HepG2 (cell line): ENCODE measurements around the gene SOWAHD. TPM values are rescaled to one million over a fixed set of nuclear protein-coding genes. Genes with fewer than 3 reads are reported as not detected.

Experiments
- EED ChIP-seq: sonication (generic); formaldehyde crosslinking; IDR thresholded peaks from 2 replicates; pipeline ENCODE4 v1.5.0; 2020; ENCODE audit warnings: mild to moderate bottlenecking, missing genetic modification reagents
- EZH2 ChIP-seq: conservative IDR thresholded peaks from 2 replicates; pipeline ENCODE4 v1.6.1; 2012; ENCODE audit warnings: mild to moderate bottlenecking, low read depth, low read length, moderate library complexity
- HBP1 ChIP-seq: IDR thresholded peaks from 2 replicates; pipeline ENCODE4 v1.6.1; 2016; ENCODE audit warnings: low read depth, control low read depth
- PITX1 ChIP-seq: sonication (generic); formaldehyde crosslinking; IDR thresholded peaks from 2 replicates; pipeline ENCODE4 v1.5.1; 2020; ENCODE audit warnings: mild to moderate bottlenecking, missing genetic modification reagents
- XRCC5 ChIP-seq: fragments of 200-400 bp; formaldehyde crosslinking; optimal IDR thresholded peaks from 2 replicates; pipeline ENCODE3; 2017; ENCODE audit warnings: mild to moderate bottlenecking, low read length
- ZGPAT ChIP-seq: IDR thresholded peaks from 2 replicates; pipeline ENCODE4 v1.6.1; 2016; ENCODE audit warnings: mild to moderate bottlenecking
- ZNF101 ChIP-seq: sonication (generic); formaldehyde crosslinking; IDR thresholded peaks from 2 replicates; pipeline ENCODE4 v1.4.0; 2020; ENCODE audit warnings: mild to moderate bottlenecking, low read depth, missing genetic modification reagents, borderline replicate concordance
- ZNF24 ChIP-seq: fragments of 450-650 bp; IDR thresholded peaks from 2 replicates; pipeline ENCODE4 v1.6.1; 2017; ENCODE audit warnings: antibody characterized with exemption, mild to moderate bottlenecking
- ZNF251 ChIP-seq: sonication (generic); formaldehyde crosslinking; IDR thresholded peaks from 2 replicates; pipeline ENCODE4 v1.9.0; 2021; ENCODE audit warnings: mild to moderate bottlenecking, missing genetic modification reagents
- ZNF34 ChIP-seq: sonication (generic); formaldehyde crosslinking; IDR thresholded peaks from 2 replicates; pipeline ENCODE4 v1.4.0; 2020; ENCODE audit warnings: mild to moderate bottlenecking, missing genetic modification reagents, borderline replicate concordance
- ZNF614 ChIP-seq: IDR thresholded peaks from 2 replicates; pipeline ENCODE4 v1.6.1; 2018; ENCODE audit warnings: missing biosample characterization, missing genetic modification reagents, inconsistent platforms, borderline replicate concordance
- ZNF615 ChIP-seq: sonication (generic); formaldehyde crosslinking; IDR thresholded peaks from 2 replicates; pipeline ENCODE4 v1.5.0; 2020; ENCODE audit warnings: mild to moderate bottlenecking, missing genetic modification reagents, borderline replicate concordance
- ZNF781 ChIP-seq: sonication (generic); formaldehyde crosslinking; IDR thresholded peaks from 2 replicates; pipeline ENCODE4 v1.5.1; 2020; ENCODE audit warnings: borderline replicate concordance, mild to moderate bottlenecking, missing genetic modification reagents; ENCODE audit errors: not compliant biosample characterization
- polyA plus RNA-seq, 8 experiments: library from polyadenylated mRNA; depleted of rRNA in 3 of 8; stranded (reverse) in 7 of 8; unstranded in 1 of 8; fragments of >200 nt; fragmentation: Illumina TruSeq in 4 of 8; extraction: Trizol in 4 of 8; gene quantifications; 2 replicates each; pipeline versions ENCODE4 v1.2.1 to v1.2.3, GENCODE V29; 2011 to 2016; ENCODE audit warnings: low read depth in 4 of 8, missing spikeins in 1 of 8, mixed read lengths in 1 of 8; ENCODE audit not compliant: insufficient read depth in 1 of 8
- total RNA-seq, 5 experiments: library from RNA; depleted of rRNA; stranded (reverse); fragments of >200 nt; fragmentation: Illumina TruSeq; extraction: Trizol; gene quantifications; 2 replicates each; pipeline ENCODE4 v1.2.3, GENCODE V29; 2016; ENCODE audit warnings: low read depth in 1 of 5
- TF ChIP-seq, protein P1 (sequence below): sonication (generic); formaldehyde crosslinking; IDR thresholded peaks from 2 replicates; pipeline ENCODE4 v1.4.0; 2020; ENCODE audit warnings: missing genetic modification reagents
- TF ChIP-seq, protein P2 (sequence below): fragments of 450-650 bp; IDR thresholded peaks from 2 replicates; pipeline ENCODE4 v1.6.1; 2017; ENCODE audit warnings: mild to moderate bottlenecking
- TF ChIP-seq, protein P3 (sequence below): IDR thresholded peaks from 2 replicates; pipeline ENCODE4 v1.6.1; 2012; ENCODE audit warnings: inconsistent platforms
- TF ChIP-seq, protein P4 (sequence below): sonication (generic); formaldehyde crosslinking; IDR thresholded peaks from 2 replicates; pipeline ENCODE4 v1.8.1; 2022; ENCODE audit warnings: low read depth, mild to moderate bottlenecking, missing genetic modification reagents

SOWAHD gene
- total and polyA plus RNA-seq, 2 of the 13 experiments (the other 11 are each of a cell fraction or from before 2014, with no cell fraction given), result 1.0 to 1.3 TPM

DNA sequence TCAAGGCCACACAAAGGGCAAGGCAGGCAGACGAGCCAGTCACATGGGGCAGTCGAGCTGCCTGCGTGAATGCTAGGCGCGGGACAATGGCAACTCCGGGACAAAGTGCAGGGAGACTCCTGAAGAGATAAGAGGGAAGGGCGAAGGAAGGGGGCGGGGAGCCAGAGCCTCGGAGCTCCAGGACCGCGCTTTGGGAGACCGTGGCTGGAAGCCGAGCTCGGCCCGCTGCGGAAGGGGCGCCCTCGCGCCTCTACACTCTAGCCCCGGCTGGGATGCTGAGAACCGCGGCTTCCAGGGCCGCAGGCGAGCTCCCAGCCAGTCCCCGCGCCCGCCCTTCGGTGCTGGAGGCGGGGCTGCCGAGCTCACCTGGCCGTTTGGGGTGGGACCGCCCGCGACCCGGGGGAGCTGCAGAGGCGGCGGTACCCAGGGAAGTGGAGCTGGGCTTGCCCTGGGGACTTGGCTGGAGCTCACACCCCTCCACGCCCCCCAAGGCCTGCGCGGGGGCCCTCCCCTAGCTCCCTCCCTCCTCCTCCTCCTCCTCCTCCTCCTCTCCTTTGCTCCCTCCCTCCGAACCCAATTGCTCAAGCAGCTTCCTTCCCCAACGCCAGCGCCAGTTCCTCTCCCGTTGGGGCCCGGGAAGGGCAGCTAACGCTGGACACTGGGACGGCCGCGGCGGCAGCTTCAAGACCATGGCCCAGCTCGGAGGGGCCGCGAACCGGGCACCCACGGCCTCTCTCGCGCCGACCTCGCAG, at the start of gene SOWAHD (continued):
- TF ChIP-seq HBP1 (CRISPR knock-in tag) (no peak), ZNF24 (no peak), ZNF614 (CRISPR knock-in tag) (no peak), ZNF101 (CRISPR knock-in tag) (no peak), EED (CRISPR knock-in tag) (no peak), EZH2 (no peak), ZGPAT (CRISPR knock-in tag) (no peak; the same call in 1 of the 2 replicates), ZNF781 (CRISPR knock-in tag) (no peak), ZNF34 (CRISPR knock-in tag) (0 out of 2 replicates have a peak, but pooled peaks have one; percentile 28), ZNF615 (CRISPR knock-in tag) (no peak), ZNF251 (CRISPR knock-in tag) (no peak), PITX1 (no peak), XRCC5 (no peak)
- TF ChIP-seq, protein P1, sequence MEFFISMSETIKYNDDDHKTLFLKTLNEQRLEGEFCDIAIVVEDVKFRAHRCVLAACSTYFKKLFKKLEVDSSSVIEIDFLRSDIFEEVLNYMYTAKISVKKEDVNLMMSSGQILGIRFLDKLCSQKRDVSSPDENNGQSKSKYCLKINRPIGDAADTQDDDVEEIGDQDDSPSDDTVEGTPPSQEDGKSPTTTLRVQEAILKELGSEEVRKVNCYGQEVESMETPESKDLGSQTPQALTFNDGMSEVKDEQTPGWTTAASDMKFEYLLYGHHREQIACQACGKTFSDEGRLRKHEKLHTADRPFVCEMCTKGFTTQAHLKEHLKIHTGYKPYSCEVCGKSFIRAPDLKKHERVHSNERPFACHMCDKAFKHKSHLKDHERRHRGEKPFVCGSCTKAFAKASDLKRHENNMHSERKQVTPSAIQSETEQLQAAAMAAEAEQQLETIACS (CRISPR knock-in tag), result no peak
- TF ChIP-seq, protein P2, sequence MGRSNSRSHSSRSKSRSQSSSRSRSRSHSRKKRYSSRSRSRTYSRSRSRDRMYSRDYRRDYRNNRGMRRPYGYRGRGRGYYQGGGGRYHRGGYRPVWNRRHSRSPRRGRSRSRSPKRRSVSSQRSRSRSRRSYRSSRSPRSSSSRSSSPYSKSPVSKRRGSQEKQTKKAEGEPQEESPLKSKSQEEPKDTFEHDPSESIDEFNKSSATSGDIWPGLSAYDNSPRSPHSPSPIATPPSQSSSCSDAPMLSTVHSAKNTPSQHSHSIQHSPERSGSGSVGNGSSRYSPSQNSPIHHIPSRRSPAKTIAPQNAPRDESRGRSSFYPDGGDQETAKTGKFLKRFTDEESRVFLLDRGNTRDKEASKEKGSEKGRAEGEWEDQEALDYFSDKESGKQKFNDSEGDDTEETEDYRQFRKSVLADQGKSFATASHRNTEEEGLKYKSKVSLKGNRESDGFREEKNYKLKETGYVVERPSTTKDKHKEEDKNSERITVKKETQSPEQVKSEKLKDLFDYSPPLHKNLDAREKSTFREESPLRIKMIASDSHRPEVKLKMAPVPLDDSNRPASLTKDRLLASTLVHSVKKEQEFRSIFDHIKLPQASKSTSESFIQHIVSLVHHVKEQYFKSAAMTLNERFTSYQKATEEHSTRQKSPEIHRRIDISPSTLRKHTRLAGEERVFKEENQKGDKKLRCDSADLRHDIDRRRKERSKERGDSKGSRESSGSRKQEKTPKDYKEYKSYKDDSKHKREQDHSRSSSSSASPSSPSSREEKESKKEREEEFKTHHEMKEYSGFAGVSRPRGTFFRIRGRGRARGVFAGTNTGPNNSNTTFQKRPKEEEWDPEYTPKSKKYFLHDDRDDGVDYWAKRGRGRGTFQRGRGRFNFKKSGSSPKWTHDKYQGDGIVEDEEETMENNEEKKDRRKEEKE, result no peak
- TF ChIP-seq, protein P3, sequence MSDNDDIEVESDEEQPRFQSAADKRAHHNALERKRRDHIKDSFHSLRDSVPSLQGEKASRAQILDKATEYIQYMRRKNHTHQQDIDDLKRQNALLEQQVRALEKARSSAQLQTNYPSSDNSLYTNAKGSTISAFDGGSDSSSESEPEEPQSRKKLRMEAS, result peak; percentile 77
- TF ChIP-seq, protein P4, sequence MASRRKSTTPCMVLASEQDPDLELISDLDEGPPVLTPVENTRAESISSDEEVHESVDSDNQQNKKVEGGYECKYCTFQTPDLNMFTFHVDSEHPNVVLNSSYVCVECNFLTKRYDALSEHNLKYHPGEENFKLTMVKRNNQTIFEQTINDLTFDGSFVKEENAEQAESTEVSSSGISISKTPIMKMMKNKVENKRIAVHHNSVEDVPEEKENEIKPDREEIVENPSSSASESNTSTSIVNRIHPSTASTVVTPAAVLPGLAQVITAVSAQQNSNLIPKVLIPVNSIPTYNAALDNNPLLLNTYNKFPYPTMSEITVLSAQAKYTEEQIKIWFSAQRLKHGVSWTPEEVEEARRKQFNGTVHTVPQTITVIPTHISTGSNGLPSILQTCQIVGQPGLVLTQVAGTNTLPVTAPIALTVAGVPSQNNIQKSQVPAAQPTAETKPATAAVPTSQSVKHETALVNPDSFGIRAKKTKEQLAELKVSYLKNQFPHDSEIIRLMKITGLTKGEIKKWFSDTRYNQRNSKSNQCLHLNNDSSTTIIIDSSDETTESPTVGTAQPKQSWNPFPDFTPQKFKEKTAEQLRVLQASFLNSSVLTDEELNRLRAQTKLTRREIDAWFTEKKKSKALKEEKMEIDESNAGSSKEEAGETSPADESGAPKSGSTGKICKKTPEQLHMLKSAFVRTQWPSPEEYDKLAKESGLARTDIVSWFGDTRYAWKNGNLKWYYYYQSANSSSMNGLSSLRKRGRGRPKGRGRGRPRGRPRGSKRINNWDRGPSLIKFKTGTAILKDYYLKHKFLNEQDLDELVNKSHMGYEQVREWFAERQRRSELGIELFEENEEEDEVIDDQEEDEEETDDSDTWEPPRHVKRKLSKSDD (CRISPR knock-in tag), result no peak
